SU-DHL-6 (cell line): ENCODE measurements around the gene GNAT2.

Experiments used
- H2AFZ ChIP-seq: fragments of 200-600 bp; sonication (generic); 2 replicates; pipeline ENCODE4 v1.6.1; 2014; ENCODE audit warnings: low read depth, mild to moderate bottlenecking, moderate library complexity, mixed read lengths, antibody characterized with exemption, low read length; ENCODE audit not compliant: severe bottlenecking
- H3F3A ChIP-seq: fragments of 200-600 bp; shearing (Covaris generic); 2 replicates; pipeline ENCODE4 v1.6.0; 2016; ENCODE audit warnings: antibody characterized with exemption, mild to moderate bottlenecking; ENCODE audit not compliant: insufficient read depth
- H3K27ac ChIP-seq: fragments of 200-600 bp; sonication (generic); 2 replicates; pipeline ENCODE4 v1.5.1; 2016; ENCODE audit warnings: low read depth, mild to moderate bottlenecking, low read length, moderate library complexity, mixed read lengths
- H3K27me3 ChIP-seq: fragments of 200-600 bp; sonication (generic), shearing (Covaris generic); 2 replicates; pipeline ENCODE4 v1.6.0; 2014; ENCODE audit warnings: mild to moderate bottlenecking, low read length
- H3K36me3 ChIP-seq: fragments of 200-600 bp; sonication (generic); 2 replicates; pipeline ENCODE4 v1.6.1; 2014; ENCODE audit warnings: mild to moderate bottlenecking, low read length, mixed read lengths
- H3K4me2 ChIP-seq: fragments of 300-600, 200-600 bp; shearing (Covaris generic), sonication (generic); 2 replicates; pipeline ENCODE4 v1.6.0; 2014; ENCODE audit warnings: low read length, low read depth, mild to moderate bottlenecking; ENCODE audit not compliant: poor library complexity, severe bottlenecking
- H3K4me3 ChIP-seq: fragments of 200-600 bp; sonication (generic); 2 replicates; pipeline ENCODE4 v1.5.1; 2014; ENCODE audit warnings: antibody characterized with exemption, low read length, mild to moderate bottlenecking, mixed read lengths; ENCODE audit not compliant: insufficient read depth, poor library complexity, severe bottlenecking
- H3K79me2 ChIP-seq: fragments of 200-600 bp; sonication (generic); 2 replicates; pipeline ENCODE4 v1.6.1; 2014; ENCODE audit warnings: mild to moderate bottlenecking, low read length, moderate library complexity; ENCODE audit not compliant: insufficient read depth
- H3K9ac ChIP-seq: fragments of 200-600 bp; sonication (generic); 2 replicates; pipeline ENCODE4 v1.7.0; 2014; ENCODE audit warnings: mild to moderate bottlenecking, low read length
- H3K9me2 ChIP-seq: fragments of 200-600 bp; sonication (generic); replicated peaks from 2 replicates; pipeline ENCODE4 v1.6.1; 2014; ENCODE audit warnings: low read length; ENCODE audit not compliant: insufficient read depth
- H3K9me3 ChIP-seq: fragments of 200-600 bp; sonication (generic); 2 replicates; pipeline ENCODE4 v1.6.1; 2014; ENCODE audit warnings: low read length, mixed read lengths; ENCODE audit not compliant: insufficient read depth
- H4K20me1 ChIP-seq: fragments of 200-600 bp; sonication (generic); 2 replicates; pipeline ENCODE4 v1.6.1; 2014; ENCODE audit warnings: low read depth, mild to moderate bottlenecking, antibody characterized with exemption, low read length, moderate library complexity, mixed read lengths
- CTCF ChIP-seq: fragments of 200-600 bp; sonication (generic); IDR thresholded peaks from one replicate; pipeline ENCODE4 v1.5.1; 2017; ENCODE audit warnings: antibody characterized with exemption, mild to moderate bottlenecking, low read length, moderate library complexity; ENCODE audit not compliant: insufficient read depth, poor library complexity, severe bottlenecking
- EZH2phosphoT487 ChIP-seq: fragments of 200-600 bp; sonication (generic), shearing (Covaris generic); conservative IDR thresholded peaks from 2 replicates; pipeline ENCODE4 v1.6.1; 2018; ENCODE audit warnings: mild to moderate bottlenecking, antibody characterized with exemption, low read length, moderate library complexity, mixed read lengths

The GNAT2 gene

GRCh38 chr1:109573785-109574184, 45.6 kb downstream of the GNAT2 start:
- Histone ChIP-seq H3K4me3 (no peak overlapping the region), H3K9me3 (no peaks in the 10 kb centered on the region), H4K20me1 (peaks cover 5% of the 10 kb centered on the region; the same call in 1 of the 2 replicates), H3K27ac (no peak overlapping the region), H2AFZ (no peak overlapping the region), H3K4me2 (no peak overlapping the region), H3K27me3 (no peaks in the 10 kb centered on the region), H3K79me2 (peaks cover 51% of the 10 kb centered on the region), H3F3A (peaks cover 8% of the 10 kb centered on the region; the same call in 1 of the 2 replicates), H3K9me2 (no peaks in the 10 kb centered on the region), H3K36me3 (no peaks in the 10 kb centered on the region; the same call in 1 of the 2 replicates), H3K9ac (no peak overlapping the region)
- TF ChIP-seq CTCF (no peak), EZH2phosphoT487 (no peak)

- no peak overlapping the region for H3K4me3 ChIP-seq
- peaks cover 8% of the 10 kb centered on the region; the same call in 1 of the 2 replicates for H3F3A ChIP-seq
- no peak for TF ChIP-seq CTCF
- TF ChIP-seq EZH2phosphoT487: no peak
- no peaks in the 10 kb centered on the region for H3K27me3 ChIP-seq
- no peaks in the 10 kb centered on the region for H3K36me3 ChIP-seq
- no peak overlapping the region for H2AFZ ChIP-seq
- no peak overlapping the region for H3K4me2 ChIP-seq
- no peaks in the 10 kb centered on the region for H3K9me2 ChIP-seq
- H3K9me3 ChIP-seq: no peaks in the 10 kb centered on the region
- H4K20me1 ChIP-seq: peaks cover 10% of the 10 kb centered on the region
- H3K79me2 ChIP-seq: peaks cover 85% of the 10 kb centered on the region
- no peak overlapping the region for H3K9ac ChIP-seq
- no peak overlapping the region for H3K27ac ChIP-seq
Observed at GRCh38 chr1:109570414-109570813, 49.0 kb downstream of the GNAT2 start.

GRCh38 chr1:109569323-109569722, 50.1 kb downstream of the GNAT2 start:
- H3F3A ChIP-seq: peaks cover 8% of the 10 kb centered on the region; the same call in 1 of the 2 replicates
- H3K4me3 ChIP-seq: no peak overlapping the region
- no peaks in the 10 kb centered on the region for H3K36me3 ChIP-seq
- no peak for TF ChIP-seq EZH2phosphoT487
- TF ChIP-seq CTCF: no peak
- H3K4me2 ChIP-seq: no peak overlapping the region
- H3K9me2 ChIP-seq: no peaks in the 10 kb centered on the region
- H4K20me1 ChIP-seq: peaks cover 12% of the 10 kb centered on the region
- H3K9ac ChIP-seq: no peak overlapping the region
- no peaks in the 10 kb centered on the region for H3K27me3 ChIP-seq
- no peak overlapping the region for H2AFZ ChIP-seq
- no peak overlapping the region for H3K27ac ChIP-seq
- H3K79me2 ChIP-seq: peaks cover 94% of the 10 kb centered on the region
- no peaks in the 10 kb centered on the region for H3K9me3 ChIP-seq
